D721Med (cell line): ENCODE measurements around the gene THBS3.

Source experiments
- DNase-seq: peaks from one replicate; pipeline ENCODE4 v3.0.0; 2011; ENCODE audit warnings: low spot score; ENCODE audit not compliant: insufficient read length
- FAIRE-seq: peaks from 2 replicates; lab custom pipeline; 2011; peaks lifted over from hg19 to GRCh38; lab: Jason Lieb, UNC
- TF ChIP-seq, protein P1 (sequence below): IDR thresholded peaks from 2 replicates; pipeline ENCODE4 v1.5.1; 2012; ENCODE audit warnings: mild to moderate bottlenecking, control low read depth; ENCODE audit not compliant: insufficient read depth; ENCODE audit errors: missing control alignments

THBS3 gene

DNA sequence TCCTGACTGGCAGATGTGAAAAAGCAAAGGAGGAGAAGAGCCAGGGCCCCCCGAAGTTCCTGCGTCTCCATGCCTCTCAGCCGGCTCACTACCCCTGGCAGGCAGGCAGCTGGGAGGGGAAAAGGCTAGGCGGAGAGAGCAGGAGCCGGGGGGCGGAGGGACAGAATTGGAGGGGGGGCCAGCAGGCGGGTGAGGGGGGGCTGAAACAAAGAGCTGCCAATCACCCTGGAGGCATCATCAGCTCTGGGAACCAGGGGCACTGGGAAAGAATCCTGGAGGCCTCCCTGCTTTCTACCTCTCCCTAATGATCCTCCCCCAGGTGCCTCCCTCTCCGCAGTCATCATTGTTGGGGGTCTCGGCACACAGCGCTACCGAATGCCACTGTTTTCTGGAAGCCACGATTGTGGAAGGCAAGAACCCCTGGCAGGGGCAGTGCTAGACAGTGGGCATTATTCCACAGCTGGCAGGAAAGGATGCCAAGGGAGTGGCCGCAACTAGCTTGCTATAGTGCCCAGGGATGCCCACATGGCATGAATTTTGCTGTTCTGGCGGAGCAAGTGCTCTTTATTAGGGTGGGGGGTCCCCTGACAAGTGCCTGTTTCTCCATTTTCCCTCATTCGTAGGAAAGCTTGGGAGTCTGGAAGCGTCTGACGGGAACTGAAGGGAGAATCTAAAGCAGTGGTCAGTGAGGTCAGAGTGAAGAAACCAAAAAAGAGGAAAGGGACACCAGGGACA is at the start of gene THBS3:
THBS3 (minus strand) TSS at position 92 of the 735 bp plus-strand sequence; CDS start at position 71, 21 bp downstream.
- FAIRE-seq (no peak), DNase-seq (peak; percentile 47)
- TF ChIP-seq, protein P1, sequence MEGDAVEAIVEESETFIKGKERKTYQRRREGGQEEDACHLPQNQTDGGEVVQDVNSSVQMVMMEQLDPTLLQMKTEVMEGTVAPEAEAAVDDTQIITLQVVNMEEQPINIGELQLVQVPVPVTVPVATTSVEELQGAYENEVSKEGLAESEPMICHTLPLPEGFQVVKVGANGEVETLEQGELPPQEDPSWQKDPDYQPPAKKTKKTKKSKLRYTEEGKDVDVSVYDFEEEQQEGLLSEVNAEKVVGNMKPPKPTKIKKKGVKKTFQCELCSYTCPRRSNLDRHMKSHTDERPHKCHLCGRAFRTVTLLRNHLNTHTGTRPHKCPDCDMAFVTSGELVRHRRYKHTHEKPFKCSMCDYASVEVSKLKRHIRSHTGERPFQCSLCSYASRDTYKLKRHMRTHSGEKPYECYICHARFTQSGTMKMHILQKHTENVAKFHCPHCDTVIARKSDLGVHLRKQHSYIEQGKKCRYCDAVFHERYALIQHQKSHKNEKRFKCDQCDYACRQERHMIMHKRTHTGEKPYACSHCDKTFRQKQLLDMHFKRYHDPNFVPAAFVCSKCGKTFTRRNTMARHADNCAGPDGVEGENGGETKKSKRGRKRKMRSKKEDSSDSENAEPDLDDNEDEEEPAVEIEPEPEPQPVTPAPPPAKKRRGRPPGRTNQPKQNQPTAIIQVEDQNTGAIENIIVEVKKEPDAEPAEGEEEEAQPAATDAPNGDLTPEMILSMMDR = no peak

DNA sequence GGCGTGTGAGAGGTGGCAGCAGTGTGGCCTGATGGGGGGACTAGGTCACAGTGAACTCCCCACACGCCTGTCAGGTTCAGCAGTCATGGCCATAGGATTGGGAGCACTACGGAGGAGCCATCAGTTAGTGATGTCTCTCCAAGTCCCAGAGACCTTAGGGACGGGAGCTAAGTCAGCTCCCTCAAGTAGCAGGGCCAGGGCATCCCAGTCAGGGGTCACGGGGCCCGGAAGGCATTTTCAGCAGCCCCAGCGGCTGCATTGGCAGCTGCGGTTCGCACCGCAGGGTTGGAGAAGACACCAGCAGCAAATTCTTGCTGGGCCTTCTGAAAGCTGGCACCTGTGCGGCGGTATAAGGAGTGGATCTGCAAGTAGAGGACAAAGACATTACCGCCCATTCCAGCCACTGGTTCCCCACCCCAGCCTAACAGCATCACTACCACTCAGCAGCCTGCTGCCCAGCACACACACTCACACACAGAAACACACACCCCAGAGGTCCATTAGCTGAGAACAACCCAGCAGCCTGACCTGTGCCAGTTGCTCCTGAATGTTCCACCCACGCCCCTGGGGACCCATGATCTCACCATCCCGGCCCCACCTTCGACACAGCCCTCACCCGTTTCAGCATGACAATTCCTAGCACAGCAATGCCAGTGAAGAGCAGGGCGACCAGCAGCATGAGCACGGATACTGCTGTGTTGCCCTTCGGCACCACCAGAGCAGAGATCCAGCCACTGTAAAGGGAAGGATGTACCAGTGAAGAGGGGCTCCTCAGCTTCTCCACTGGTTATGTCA is 48.6 kb upstream of the THBS3 start:
- TF ChIP-seq, protein P1 = no peak
- DNase-seq (no peak), FAIRE-seq (no peak)

DNA sequence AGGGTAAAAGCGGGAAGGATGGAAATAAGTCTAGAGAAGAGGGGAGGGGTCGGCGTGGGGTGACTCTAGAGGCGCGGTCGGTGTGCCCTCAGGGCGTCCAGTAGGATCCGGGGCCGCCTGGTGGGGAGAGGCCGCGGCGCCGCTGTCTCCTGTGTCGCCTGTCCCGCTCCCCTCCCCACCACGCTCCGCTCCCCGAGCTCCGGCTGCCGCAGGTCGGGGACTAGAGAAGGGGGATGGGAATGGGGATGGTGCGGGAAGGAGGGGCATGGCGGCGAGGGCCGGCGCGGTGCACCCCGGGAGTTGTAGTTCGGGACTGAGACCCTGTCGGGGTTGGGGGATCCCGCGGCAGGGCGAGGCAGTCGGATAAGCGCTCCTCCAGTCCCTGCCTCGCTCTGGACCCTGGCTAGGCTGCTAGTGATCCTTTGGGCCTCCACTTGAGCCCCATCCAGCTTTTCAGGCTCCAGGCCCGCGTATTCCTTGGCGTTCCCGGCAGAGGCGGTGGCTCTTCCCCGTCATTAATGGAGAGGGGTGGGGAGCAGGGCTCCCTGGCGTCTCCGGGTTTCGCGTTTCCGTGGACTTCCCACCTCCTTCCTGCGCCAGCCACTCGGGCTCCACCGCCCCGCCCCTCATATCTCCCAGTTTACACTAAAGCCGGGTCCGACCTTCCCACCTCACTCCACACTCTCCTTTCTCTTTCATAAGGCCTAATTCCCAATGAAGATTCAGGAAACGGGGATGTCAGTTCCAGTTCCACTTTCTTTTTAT is 47.7 kb upstream of the THBS3 start, which contains the start of gene ENTREP3:
ENTREP3 (minus strand) TSS at position 241 of the 765 bp plus-strand sequence. CDS start 606 bp downstream, outside the sequence.
- peak; percentile 99 for DNase-seq
- TF ChIP-seq, protein P1 = no peak
- FAIRE-seq = no peak

GRCh38 chr1:155254714-155255242 is 47.1 kb upstream of the THBS3 start:
- no peak for FAIRE-seq
- DNase-seq = no peak
- TF ChIP-seq, protein P1 = no peak

DNA sequence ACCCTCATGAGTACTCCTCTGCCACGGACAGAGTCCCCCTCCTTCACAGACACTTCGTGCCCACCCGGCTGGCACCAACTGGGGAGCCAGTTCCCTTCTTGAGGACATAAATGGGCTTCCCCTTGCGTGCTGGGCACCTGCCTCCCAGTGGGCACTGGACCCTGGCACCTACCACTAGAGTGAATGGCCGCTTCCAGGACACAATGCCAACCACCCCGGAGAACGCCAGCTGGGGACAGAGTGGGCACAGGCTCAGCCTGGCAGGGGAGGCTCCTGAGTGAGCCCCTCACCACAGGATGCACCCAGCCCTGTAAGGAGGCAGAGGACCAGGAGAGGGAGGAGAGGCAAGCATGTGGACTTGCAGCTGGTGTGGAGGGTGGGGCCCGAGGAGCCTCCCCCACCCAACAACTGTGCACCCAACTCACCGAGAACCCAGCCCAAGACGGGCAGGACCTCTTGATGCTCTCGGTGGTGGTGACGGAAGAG is 46.6 kb upstream of the THBS3 start:
- TF ChIP-seq, protein P1 = no peak
- FAIRE-seq = no peak
- DNase-seq = no peak

- FAIRE-seq = no peak
Observed at GRCh38 chr1:155253797-155254196, 46.1 kb upstream of the THBS3 start.

More at GRCh38 chr1:155253797-155254196, 46.1 kb upstream of the THBS3 start:
- DNase-seq = no peak
- TF ChIP-seq, protein P1 = no peak
